NCI-H345 treated with DMSO at 0.1 percent for 48 hours (cell line): ENCODE results near the gene TMEM263.
"Not testable (repeated sequence)": the region's sequence is repeated elsewhere in the genome, so short reads cannot be mapped to it uniquely, and the experiment has no call there.

Experiments used
- DNase-seq: peaks from one replicate; lab custom pipeline; 2025; ENCODE audit not compliant: unreplicated experiment; lab: John Stamatoyannopoulos, UW

The TMEM263 gene

GRCh38 chr12:106955377-106956047, at the start of gene TMEM263:
Gene TMEM263, plus strand, starts transcription at chr12:106955907. Its CDS starts 11,210 bp downstream, at chr12:106967117.
- peak; percentile 93 for DNase-seq

GRCh38 chr12:106906715-106907114, 49.0 kb upstream of the TMEM263 start:
- DNase-seq: no peak

- DNase-seq: no peak
Measured at GRCh38 chr12:106907411-106907810, 48.3 kb upstream of the TMEM263 start.

GRCh38 chr12:106907846-106908245, 47.9 kb upstream of the TMEM263 start:
- no peak for DNase-seq

- no peak for DNase-seq
Measured at GRCh38 chr12:106908561-106908960, 47.1 kb upstream of the TMEM263 start.

GRCh38 chr12:106910202-106910601, 45.5 kb upstream of the TMEM263 start:
- DNase-seq: no peak

GRCh38 chr12:106911581-106911980, 44.1 kb upstream of the TMEM263 start:
- DNase-seq: no peak

- DNase-seq: no peak
Measured at GRCh38 chr12:106913456-106913855, 42.3 kb upstream of the TMEM263 start.

- DNase-seq: no peak
Measured at GRCh38 chr12:106914796-106915634, 40.7 kb upstream of the TMEM263 start.

- DNase-seq: no peak
Measured at GRCh38 chr12:106915635-106916026, 40.1 kb upstream of the TMEM263 start.

- no peak for DNase-seq
Measured at GRCh38 chr12:106917503-106917902, 38.2 kb upstream of the TMEM263 start.

GRCh38 chr12:106918746-106919145, 37.0 kb upstream of the TMEM263 start:
- DNase-seq: peak; percentile 63

GRCh38 chr12:106919910-106920544, 35.7 kb upstream of the TMEM263 start:
- peak; percentile 41 for DNase-seq

GRCh38 chr12:106921976-106922375, 33.7 kb upstream of the TMEM263 start:
- DNase-seq: not testable (repeated sequence)

- not testable (repeated sequence) for DNase-seq
Measured at GRCh38 chr12:106923594-106923993, 32.1 kb upstream of the TMEM263 start.

- no peak for DNase-seq
Measured at GRCh38 chr12:106924268-106924861, 31.3 kb upstream of the TMEM263 start.

GRCh38 chr12:106926657-106927056, 29.1 kb upstream of the TMEM263 start:
- DNase-seq: no peak

GRCh38 chr12:106934277-106934676, 21.4 kb upstream of the TMEM263 start:
- no peak for DNase-seq

- DNase-seq: no peak
Measured at GRCh38 chr12:106941481-106942156, 14.1 kb upstream of the TMEM263 start.

- DNase-seq: no peak
Measured at GRCh38 chr12:106942775-106943174, 12.9 kb upstream of the TMEM263 start.
